ENCODE results near the gene FKBP8. TPM values are rescaled to one million over a fixed set of nuclear protein-coding genes. Genes with fewer than 3 reads are reported as not detected.

FKBP8 gene
- total RNA-seq, 1 experiment from 2014 or later: 297 TPM

- no peak for DNase-seq (ENCODE audit: low read depth)
These were observed 58.4 kb downstream of the FKBP8 start for GRCh38 chr19:18484992-18485391.

GRCh38 chr19:18483119-18483890 is 60.1 kb downstream of the FKBP8 start:
- DNase-seq (ENCODE audit: low read depth): no peak

Other genes starting within 250 kb of the FKBP8 start
- gene LSM4, start 220.5 kb downstream of the FKBP8 start, total RNA-seq (2014; rRNA removed; shearing (Covaris generic)): 314 and 393 TPM in 2 replicates
- gene PGPEP1, start 203.0 kb downstream of the FKBP8 start, total RNA-seq (2014; rRNA removed; shearing (Covaris generic)): 10.3 and 13.5 TPM in 2 replicates
- gene GDF15, start 157.4 kb downstream of the FKBP8 start, total RNA-seq (2014; rRNA removed; shearing (Covaris generic)): 3.3 and 5.4 TPM in 2 replicates
- gene LRRC25, start 146.0 kb downstream of the FKBP8 start, total RNA-seq (2014; rRNA removed; shearing (Covaris generic)): not detected in 2 replicates
- 55.3 and 61.9 TPM in 2 replicates for gene SSBP4, start 124.2 kb downstream of the FKBP8 start, total RNA-seq (2014; rRNA removed; shearing (Covaris generic))
- 6.2 and 8.9 TPM in 2 replicates for gene ISYNA1, start 105.4 kb downstream of the FKBP8 start, total RNA-seq (2014; rRNA removed; shearing (Covaris generic))
- gene ELL, start 21.5 kb downstream of the FKBP8 start, total RNA-seq (2014; rRNA removed; shearing (Covaris generic)): 7.5 and 15.4 TPM in 2 replicates
- gene KXD1, start 14.3 kb upstream of the FKBP8 start, total RNA-seq (2014; rRNA removed; shearing (Covaris generic)): 114 and 124 TPM in 2 replicates
- 910 and 1,251 TPM in 2 replicates for gene UBA52, start 28.3 kb upstream of the FKBP8 start, total RNA-seq (2014; rRNA removed; shearing (Covaris generic))
- gene REX1BD, start 45.2 kb upstream of the FKBP8 start, total RNA-seq (2014; rRNA removed; shearing (Covaris generic)): 62.5 and 89.3 TPM in 2 replicates
- gene CRLF1, start 63.2 kb upstream of the FKBP8 start, total RNA-seq (2014; rRNA removed; shearing (Covaris generic)): 0.49 and 0.57 TPM in 2 replicates
- gene TMEM59L, start 69.3 kb upstream of the FKBP8 start, total RNA-seq (2014; rRNA removed; shearing (Covaris generic)): 0.05 TPM in 1 of 2 replicates, not detected in the other
- 2.2 and 3.6 TPM in 2 replicates for gene KLHL26, start 93.5 kb upstream of the FKBP8 start, total RNA-seq (2014; rRNA removed; shearing (Covaris generic))
- 0.64 and 2.8 TPM in 2 replicates for gene CRTC1, start 140.1 kb upstream of the FKBP8 start, total RNA-seq (2014; rRNA removed; shearing (Covaris generic))
- gene COMP, start 247.7 kb upstream of the FKBP8 start, total RNA-seq (2014; rRNA removed; shearing (Covaris generic)): not detected in 2 replicates

All from M059J (cell line).